GM21423 (cell line): ENCODE results near the gene CTNNA2.

Source experiments
- ATAC-seq: cut with Tn5 transposase; IDR thresholded peaks from one replicate; pipeline ENCODE4 v1.9.1; 2021; ENCODE audit warnings: mild to moderate bottlenecking, moderate library complexity; ENCODE audit not compliant: unreplicated experiment

The CTNNA2 gene

GRCh38 chr2:80579756-80580155 lies 1066.9 kb downstream of the CTNNA2 start:
- no peak for ATAC-seq

GRCh38 chr2:80591233-80591632 lies 1078.4 kb downstream of the CTNNA2 start:
- no peak for ATAC-seq

GRCh38 chr2:80592106-80592505 lies 1079.3 kb downstream of the CTNNA2 start:
- ATAC-seq: no peak

GRCh38 chr2:80610108-80610507 lies 1097.3 kb downstream of the CTNNA2 start:
- ATAC-seq: no peak

GRCh38 chr2:80621656-80622055 lies 1108.8 kb downstream of the CTNNA2 start:
- no peak for ATAC-seq

- no peak for ATAC-seq
Measured at GRCh38 chr2:80624062-80624461, 1111.2 kb downstream of the CTNNA2 start.

- no peak for ATAC-seq
Measured at GRCh38 chr2:80634590-80634989, 1121.7 kb downstream of the CTNNA2 start.

- no peak for ATAC-seq
Measured at GRCh38 chr2:80638783-80639182, 1125.9 kb downstream of the CTNNA2 start.

- ATAC-seq: no peak
Measured at GRCh38 chr2:80642465-80642864, 1129.6 kb downstream of the CTNNA2 start.

- ATAC-seq: no peak
Measured at GRCh38 chr2:80643598-80643997, 1130.7 kb downstream of the CTNNA2 start.

GRCh38 chr2:80651435-80651834 lies 1138.6 kb downstream of the CTNNA2 start:
- no peak for ATAC-seq

GRCh38 chr2:80655265-80655664 lies 1142.4 kb downstream of the CTNNA2 start:
- ATAC-seq: no peak

- ATAC-seq: no peak
Measured at GRCh38 chr2:80670763-80671162, 1157.9 kb downstream of the CTNNA2 start.

- ATAC-seq: no peak
Measured at GRCh38 chr2:80687524-80687923, 1174.7 kb downstream of the CTNNA2 start.

GRCh38 chr2:80689106-80689505 lies 1176.3 kb downstream of the CTNNA2 start:
- no peak for ATAC-seq
